GM19438 (cell line): ENCODE results near the gene NF2.
"Not testable (repeated sequence)": the region's sequence is repeated elsewhere in the genome, so short reads cannot be mapped to it uniquely, and the experiment has no call there.

ENCODE experiments used
- ATAC-seq: cut with Tn5 transposase; IDR thresholded peaks from one replicate; pipeline ENCODE4 v1.9.1; 2021; ENCODE audit warnings: low read depth; ENCODE audit not compliant: unreplicated experiment

The NF2 gene

DNA sequence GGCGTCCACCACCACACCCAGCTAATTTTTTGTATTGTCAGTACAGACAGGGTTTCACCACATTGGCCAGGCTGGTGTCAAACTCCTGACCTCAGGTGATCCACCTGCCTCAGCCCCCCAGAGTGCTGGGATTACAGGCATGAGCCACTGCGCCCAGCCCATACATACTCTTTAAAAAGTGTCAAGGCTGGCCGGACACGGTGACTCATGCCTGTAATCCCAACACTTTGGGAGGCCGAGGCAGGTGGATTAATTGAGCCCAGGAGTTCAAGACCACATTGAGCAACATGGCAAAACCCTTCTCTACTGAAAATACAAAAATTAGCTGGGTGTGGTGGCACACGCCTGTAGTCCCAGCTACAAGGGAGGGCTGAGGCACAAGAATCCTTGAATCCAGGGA, 9.0 kb upstream of the NF2 start:
- not testable (repeated sequence) for ATAC-seq

GRCh38 chr22:29596408-29596807, 7.0 kb upstream of the NF2 start:
- ATAC-seq = no peak

- not testable (repeated sequence) for ATAC-seq
These were observed 5.4 kb upstream of the NF2 start for GRCh38 chr22:29597871-29598683.

- ATAC-seq = no peak
These were observed 4.8 kb upstream of the NF2 start for GRCh38 chr22:29598684-29599020.

DNA sequence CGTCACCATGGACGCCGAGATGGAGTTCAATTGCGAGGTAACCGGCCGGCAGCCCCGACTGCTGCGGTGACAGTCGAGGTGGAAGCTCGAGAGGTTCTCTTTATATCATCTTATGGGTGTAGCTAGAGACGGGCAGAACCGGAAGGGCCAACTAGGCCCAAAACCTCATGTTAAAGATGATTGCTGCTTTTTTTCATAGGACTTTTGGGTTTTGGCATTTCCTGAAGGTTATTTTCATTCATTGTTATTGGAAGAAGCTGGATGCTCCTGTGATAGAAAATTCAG, 585 bp downstream of the NF2 start:
- ATAC-seq = no peak

DNA sequence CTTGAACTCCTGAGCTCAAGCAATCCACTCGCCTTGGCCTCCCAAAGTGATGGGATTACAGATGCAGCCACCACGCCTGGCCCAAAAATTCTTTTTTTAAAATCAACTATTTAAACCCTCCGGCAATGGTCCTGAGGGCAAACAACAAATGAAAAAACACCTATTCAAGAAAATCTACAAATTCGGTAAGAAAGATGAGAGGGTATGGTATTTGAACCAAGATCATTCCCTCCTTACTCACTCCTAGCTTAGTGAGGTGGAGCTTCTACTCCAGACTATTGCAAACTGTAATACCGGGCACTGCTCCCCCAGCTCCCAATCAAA, 2.1 kb downstream of the NF2 start:
- no peak for ATAC-seq

DNA sequence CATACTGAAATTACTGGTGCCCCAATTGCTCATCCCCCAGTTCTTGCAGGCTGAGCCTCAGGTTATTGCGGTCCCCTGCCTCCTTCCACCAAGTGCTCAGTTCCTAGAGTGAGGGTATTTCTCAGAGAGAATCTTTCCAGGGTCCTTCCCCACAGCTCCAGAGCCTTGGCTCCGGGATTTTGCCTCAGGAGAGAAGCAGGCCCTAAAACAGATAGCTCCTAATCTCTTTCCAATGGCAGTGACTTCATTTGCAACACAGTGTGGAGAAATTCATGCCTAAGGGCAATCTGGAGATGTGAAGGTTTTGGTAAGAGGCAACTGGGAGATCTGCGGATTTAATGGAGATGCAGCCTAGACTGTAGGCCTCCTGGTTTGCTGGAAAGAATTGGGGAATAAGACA, 2.9 kb downstream of the NF2 start:
- ATAC-seq = no peak

- no peak for ATAC-seq
These were observed 4.0 kb downstream of the NF2 start for GRCh38 chr22:29607426-29607825.

DNA sequence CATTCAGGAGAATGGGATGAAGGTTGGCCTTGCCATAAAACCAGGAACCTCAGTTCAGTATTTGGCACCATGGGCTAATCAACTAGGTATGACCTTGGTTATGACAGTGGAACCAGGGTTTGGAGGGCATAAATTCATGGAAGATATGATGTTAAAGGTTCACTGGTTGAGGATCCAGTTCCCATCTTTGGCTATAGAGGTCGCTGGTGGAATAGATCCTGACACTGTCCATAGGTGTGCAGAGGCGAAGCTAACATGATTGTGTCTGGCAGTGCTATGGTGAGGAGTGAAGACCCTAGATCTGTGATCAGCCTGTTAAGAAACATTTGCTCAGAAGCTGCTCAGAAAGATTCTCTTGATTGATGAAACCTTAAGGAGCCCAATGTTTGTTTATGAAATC, 5.7 kb downstream of the NF2 start:
- no peak for ATAC-seq

- ATAC-seq = no peak
These were observed 7.3 kb downstream of the NF2 start for GRCh38 chr22:29610780-29611179.

- no peak for ATAC-seq
These were observed 12.4 kb downstream of the NF2 start for GRCh38 chr22:29615705-29616327.

- no peak for ATAC-seq
These were observed 14.6 kb downstream of the NF2 start for GRCh38 chr22:29617922-29618629.

DNA sequence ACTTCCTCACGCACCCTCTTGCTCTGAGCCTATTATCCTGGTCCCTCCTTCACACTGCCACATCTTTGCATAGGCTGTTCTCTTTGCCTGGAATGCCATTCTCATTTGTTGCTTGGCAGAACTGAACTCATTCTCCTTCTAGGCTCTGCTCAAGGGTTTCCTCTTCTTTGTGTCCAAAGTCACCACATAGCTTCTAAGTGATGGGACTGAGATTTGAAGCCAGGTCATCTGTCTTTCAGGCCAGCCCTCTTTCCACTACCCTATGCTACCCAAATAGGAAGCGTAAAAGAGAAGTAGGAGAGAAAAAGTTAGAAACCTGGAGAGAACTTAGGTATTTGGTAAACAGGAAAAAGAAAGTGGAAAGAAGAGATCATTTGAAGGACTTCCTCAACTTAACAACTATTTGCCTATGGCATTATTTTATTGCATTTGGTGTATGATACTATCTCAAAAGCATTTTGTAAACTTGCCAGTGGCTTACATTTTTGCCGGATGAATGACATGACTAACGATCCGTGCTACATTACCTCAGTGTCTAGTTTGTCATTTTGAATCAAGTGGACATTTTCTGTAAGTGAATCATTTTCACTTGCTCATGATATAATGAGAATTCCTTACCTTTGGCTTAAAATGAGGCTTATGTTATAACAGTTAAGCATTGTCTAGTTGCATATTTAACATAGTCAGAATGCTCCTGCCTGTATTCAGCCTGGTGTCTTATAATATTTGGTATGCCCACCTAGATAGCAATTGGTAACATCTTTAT, 18.5 kb downstream of the NF2 start:
- no peak for ATAC-seq

GRCh38 chr22:29623059-29623458, 19.6 kb downstream of the NF2 start:
- ATAC-seq = no peak

GRCh38 chr22:29623553-29624169, 20.2 kb downstream of the NF2 start:
- no peak for ATAC-seq

DNA sequence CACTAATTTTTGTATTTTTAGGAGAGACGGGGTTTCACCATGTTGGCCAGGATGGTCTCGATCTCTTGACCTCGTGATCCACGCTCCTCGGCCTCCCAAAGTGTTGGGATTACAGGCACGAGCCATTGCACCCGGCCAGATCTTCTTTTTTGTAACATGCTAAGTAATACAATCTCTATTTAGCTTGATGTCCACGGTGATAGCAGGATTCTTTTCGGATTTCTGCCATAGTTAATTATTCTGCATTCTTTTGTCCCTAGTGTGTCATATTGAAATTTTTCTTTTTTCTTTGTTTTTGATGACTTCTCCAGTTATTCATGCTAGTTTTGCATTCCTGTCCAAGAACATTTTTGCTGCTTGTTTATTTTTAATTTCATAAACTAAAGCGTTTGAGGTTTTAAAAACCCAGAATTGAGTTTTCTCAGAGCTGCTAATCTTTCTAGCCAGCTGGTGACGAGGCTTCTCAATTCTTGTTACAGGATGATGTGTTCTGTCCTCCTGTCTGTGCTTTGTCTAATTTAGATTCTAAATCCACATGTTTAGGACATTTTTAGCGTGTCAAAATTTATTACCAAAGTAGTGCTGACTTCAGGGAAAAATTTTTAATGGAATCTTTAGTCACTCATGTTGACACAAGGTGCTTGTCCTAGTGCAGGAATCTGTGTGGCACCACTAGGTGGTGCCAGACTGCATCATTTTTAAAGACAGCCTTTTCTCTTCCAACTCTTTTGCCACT, 21.8 kb downstream of the NF2 start:
- no peak for ATAC-seq

GRCh38 chr22:29626497-29627195, 23.2 kb downstream of the NF2 start:
- ATAC-seq = no peak

GRCh38 chr22:29627196-29627535, 23.7 kb downstream of the NF2 start:
- no peak for ATAC-seq

DNA sequence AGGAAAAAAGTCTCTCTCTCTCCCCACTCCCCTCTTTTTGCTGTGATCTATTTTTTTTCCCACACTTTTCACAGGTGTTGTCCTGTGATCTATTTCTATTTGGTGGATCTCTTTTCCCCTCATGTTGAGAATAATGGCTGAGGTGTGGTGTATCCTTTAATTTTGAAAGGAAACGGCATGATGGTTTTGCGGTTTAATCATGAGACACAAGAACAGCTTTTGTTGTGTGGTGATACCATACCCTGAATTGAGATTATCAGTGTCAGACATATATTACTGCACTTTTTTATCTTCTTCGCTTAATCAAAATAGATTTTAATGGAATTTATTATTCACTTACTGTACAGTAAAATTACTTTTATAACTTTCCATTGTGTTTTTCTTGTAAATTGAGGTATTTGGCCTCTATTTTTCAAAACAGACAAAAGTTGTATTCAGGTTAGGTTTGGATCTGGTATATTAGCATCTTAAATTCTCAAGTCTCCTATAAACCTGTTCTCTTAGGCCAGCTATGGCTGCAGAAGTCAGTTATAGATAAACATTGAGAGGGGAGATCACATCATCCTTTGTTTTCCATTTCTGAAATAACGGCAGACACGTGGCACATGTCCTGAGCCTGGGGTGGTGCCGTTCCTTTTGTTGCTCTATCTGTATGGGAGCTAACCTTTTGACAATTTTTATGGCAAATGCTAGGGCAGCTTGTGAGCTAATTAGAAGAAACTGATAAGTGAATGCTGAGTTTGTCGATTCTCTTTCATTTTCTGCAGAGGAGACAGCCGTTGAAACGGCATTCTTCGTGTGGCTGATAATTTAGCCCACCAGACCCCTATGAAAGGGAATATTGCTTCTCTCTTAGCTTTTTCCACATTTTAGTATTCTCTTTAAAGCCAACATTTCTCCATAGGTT, 25.8 kb downstream of the NF2 start:
- no peak for ATAC-seq
